Left renal pelvis (tissue), 4 donors: ENCODE measurements around the gene GHRHR. TPM values are rescaled to one million over a fixed set of nuclear protein-coding genes. Genes with fewer than 3 reads are reported as not detected.

Experiments
- DNase-seq, 4 donors: peaks; one replicate each; pipeline ENCODE4 v3.0.0-alpha.2; 2013; ENCODE audit warnings: low read depth in 4 of 4, low spot score in 3 of 4
- polyA plus RNA-seq, 4 donors: library from polyadenylated mRNA; unstranded; fragments of 120-200 nt; gene quantifications; one replicate each; pipeline ENCODE4 v1.2.1, GENCODE V29; 2013; ENCODE audit not compliant: insufficient read length in 4 of 4

Gene GHRHR
- polyA plus RNA-seq = under 1 TPM in 3 of 4 donors, not detected in 1; 0.20 to 0.40 (median 0.23) TPM

- no peak for DNase-seq
These were observed at the start of gene GHRHR for GRCh38 chr7:30963842-30964241. TSS of gene GHRHR (plus strand) at chr7:30963953. CDS start at chr7:30964069, 116 bp downstream.

DNA sequence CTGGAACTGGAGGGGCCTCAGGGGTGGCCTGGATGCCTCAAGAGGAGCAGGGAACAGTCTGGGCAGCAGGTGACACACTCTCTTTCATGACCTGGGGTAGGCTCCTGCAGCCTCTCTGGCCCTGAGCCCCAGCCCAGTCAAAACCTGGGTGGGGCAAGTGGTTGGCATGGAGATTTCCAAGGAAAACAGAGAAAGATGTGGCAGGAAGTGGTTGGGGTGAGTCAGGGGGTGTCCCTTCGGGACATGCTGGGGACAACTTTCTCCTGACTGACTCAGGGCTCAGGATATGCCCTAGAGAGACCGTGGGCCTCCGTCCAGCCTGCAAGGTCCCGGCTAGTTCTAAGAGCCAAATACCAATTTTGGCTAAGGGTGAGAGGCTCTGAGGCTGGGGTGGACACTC is 49.2 kb upstream of the GHRHR start:
- DNase-seq = no peak

DNA sequence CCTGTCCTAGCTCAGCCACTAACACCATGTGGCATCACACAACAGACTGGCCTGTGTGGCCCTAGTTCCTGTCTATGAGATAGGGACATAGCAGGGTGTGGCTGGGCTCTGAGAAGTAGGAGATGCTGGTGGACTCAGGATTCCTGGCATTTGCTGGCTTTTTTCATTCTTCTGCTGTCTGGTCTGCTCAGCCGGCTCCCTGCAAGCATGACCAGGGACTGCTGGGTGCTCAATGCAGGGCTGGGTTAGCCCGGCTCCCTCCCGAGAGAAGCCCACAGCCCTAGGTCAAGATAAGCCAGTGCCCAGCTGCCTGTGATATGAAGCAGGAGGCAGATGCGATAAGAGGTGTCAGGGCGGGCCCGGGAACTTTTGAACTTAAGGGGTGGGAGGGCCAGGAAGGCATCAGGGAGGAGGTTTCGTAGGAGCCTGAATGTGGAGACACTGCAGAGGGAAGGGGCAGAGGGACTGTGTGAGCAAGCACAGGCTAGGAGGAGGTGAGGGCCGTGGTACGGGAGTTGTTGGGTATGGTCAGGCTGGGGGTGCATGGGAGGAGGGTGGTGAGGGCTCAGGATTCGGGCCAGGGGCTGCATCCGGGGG is 48.6 kb upstream of the GHRHR start:
- no peak for DNase-seq

DNA sequence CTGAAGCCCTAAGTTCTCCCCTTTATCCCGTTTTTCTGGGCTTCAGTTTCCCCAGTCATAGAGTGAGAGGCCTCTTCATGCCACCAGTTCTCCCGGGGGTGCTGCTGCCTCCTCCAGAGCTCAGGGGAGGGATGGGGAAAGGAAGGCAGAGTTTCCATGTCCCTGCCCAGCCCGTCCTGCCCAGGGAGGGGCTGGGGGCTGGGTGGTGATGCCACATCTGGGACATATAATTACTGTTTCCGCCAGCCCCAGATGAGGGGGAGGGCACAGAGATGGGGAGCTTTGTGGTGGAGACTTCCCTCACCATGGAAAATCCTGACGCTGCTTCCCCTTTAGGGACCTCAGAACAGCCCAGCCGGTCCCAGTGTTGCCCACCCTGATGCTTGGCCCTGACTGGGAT is 48.0 kb upstream of the GHRHR start:
- DNase-seq = no peak

DNA sequence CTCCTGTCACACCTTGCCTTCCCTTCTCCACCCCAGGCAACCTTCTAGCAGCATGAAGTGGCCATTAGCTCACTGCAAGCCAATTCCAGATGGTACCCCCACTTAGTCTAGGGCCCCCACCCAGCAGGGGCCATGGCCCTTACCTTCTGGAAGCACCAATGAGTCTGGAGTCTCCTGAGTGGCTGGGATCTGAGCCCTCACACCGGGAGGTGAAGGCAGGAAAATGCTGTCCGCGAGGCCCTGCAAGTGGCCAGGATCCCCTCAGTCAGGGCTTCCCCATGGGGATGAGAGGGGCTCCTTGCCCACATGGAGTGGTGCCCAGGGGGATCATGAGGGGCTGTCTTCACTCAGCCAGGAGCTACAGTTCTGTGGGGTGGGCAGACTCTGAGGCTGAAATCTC is 47.5 kb upstream of the GHRHR start:
- DNase-seq = no peak

- no peak for DNase-seq
These were observed 47.0 kb upstream of the GHRHR start for GRCh38 chr7:30916767-30917166.

DNA sequence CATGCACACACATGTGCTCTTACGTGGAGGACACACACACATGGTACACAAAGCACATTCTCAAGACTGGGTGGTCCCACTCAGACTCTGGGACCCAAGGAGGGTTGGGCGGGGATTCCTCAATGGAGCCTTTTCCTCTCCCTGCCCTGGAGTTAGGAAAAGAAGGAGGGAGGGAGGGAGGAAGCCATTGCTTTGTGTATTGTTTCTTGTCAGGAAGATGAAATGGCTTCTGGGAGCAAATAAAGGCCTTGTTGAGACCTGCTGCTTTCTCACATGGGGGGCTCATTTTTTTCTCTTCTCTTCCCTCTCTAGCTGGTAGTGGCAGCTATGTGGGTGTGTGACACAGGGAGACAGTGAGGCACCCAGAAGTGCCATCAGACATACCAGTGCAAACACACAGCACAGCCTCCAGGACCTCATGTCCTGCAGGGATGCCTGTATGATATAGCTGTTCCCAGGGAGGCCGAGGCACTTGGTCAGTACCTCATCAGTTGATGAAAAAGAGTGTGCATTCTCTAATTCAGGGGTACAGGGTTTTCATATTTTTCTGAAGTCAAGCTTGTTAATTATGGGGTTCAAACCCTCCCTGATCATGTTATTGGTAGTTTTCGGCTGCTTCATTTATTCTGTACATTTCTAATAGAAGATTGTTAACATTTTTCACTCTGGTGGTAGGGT is 46.4 kb upstream of the GHRHR start:
- DNase-seq = no peak

- DNase-seq = no peak
These were observed 45.1 kb upstream of the GHRHR start for GRCh38 chr7:30918676-30919075.

DNA sequence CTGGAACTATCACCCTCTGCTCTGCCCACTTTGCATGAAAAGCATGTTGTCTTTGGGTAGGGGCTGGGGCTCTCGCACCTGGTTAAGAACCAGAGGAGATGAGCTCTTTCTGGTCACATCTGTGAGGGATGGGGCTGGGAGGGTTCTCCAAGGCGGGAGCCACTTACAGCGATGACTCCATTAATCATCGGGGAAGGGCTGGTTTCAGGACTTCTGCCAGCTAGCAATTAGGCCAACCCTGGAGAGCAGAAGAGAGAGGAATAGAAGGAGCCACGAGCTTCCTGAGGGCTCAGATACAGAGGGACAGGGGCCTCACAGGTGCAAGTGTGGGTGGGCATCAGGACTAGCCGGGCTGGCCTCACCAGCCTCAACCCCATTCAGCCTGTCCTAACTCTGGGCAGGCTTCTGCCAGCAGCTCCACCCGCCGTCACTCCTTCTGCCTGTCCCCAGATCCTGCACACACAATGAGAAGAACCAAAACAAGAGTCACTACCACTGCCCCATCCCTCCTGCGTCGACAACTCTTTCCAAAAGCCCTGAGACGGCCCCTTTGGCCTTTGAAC is 43.7 kb upstream of the GHRHR start:
- DNase-seq = no peak

GRCh38 chr7:30920584-30921539 is 42.9 kb upstream of the GHRHR start:
- DNase-seq = no peak

GRCh38 chr7:30921540-30922401 is 42.0 kb upstream of the GHRHR start:
- no peak for DNase-seq

- DNase-seq = no peak
These were observed 41.2 kb upstream of the GHRHR start for GRCh38 chr7:30922596-30922995.

- no peak for DNase-seq
These were observed 40.6 kb upstream of the GHRHR start for GRCh38 chr7:30923009-30923773.

GRCh38 chr7:30923774-30924413 is 39.9 kb upstream of the GHRHR start:
- DNase-seq = no peak

DNA sequence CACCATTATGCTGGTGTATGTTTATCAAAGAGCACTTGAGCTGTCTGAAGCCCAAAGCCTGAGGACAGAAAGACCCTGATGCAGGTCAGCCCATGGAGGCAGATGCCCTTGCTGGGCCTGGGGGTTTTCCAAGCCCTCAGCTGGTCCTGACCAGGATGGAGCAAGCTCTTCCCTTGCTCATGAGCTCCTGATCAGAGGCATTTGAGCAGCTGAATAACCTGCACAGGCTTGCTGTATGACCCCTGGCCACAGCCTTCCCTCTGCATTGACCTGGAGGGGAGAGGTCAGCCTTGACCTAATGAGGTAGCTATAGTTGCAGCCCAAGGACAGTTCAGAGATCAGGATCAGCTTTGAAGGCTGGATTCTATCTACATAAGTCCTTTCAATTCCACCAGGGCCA is 39.1 kb upstream of the GHRHR start:
- DNase-seq = no peak

DNA sequence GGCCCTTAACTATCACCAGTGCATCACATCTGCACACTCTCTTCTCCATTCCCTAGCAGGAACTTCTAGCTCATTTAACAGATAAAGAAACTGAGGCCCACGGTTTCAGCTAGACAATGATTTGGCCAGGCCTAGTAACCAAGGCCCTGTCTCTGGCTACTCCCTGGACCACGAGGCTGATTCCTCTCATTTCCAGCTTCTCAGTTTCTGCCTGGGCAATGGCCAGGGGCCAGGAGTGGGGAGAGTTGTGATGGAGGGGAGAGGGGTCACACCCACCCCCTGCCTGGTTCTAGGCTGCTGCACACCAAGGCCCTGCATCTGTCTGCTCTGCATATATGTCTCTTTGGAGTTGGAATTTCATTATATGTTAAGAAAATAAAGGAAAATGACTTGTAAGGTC is 38.6 kb upstream of the GHRHR start:
- DNase-seq = no peak

DNA sequence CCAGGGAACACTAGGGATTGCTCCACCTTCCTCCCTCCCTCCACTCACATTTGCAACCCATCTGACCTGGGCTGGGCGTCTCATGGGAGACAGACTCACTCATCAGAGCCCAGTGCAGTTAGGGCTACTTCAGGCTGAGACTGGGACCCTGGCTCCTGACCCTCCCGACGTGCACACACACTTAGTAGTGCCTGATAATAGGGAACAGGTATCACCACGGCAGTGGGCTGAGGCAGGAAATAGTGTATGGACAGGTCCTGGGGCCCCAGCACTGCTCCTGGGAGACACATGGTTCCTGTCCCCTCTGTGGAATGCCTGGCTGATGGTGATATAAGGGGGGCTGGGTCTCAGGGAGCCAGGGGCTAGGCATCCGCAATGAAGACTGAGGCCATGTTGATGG is 37.8 kb upstream of the GHRHR start:
- no peak for DNase-seq

- DNase-seq = no peak
These were observed 37.4 kb upstream of the GHRHR start for GRCh38 chr7:30926313-30926712.

- no peak for DNase-seq
These were observed 36.7 kb upstream of the GHRHR start for GRCh38 chr7:30927040-30927439.
